HEK293 (cell line): Measurements from ENCODE around the gene GPR180.

Experiments
- CTCF ChIA-PET: fragments of 350-600 bp; formaldehyde crosslinking; extraction: SDS; loops from one replicate; lab custom pipeline; 2021; ENCODE audit warnings: antibody characterized with exemption; lab: Yijun Ruan, JAX
- POLR2A ChIA-PET: fragments of 300-600 bp; formaldehyde crosslinking; extraction: SDS; loops from one replicate; lab custom pipeline; 2020; ENCODE audit warnings: antibody characterized with exemption, inconsistent platforms; lab: Yijun Ruan, JAX
- H3K27ac ChIP-seq: fragments of 200-500 bp; sonication (Bioruptor generic); 2 replicates; pipeline ENCODE4 v1.5.1; 2014; ENCODE audit warnings: low read depth, low read length, control low read depth, inconsistent platforms; ENCODE audit errors: extremely low read depth
- H3K36me3 ChIP-seq, 2 experiments: fragments of 200-500 bp in 1 of 2; sonication (Bioruptor generic) in 1 of 2; 1 replicate in 1 of 2; 2 replicates in 1 of 2; pipeline ENCODE4 v1.5.1; 2014 to 2017; ENCODE audit warnings: inconsistent platforms in 2 of 2, low read length in 2 of 2; ENCODE audit not compliant: control insufficient read depth in 2 of 2, insufficient read depth in 1 of 2
- H3K4me1 ChIP-seq: fragments of 200-500 bp; sonication (Bioruptor generic); 2 replicates; pipeline ENCODE4 v1.5.1; 2014; ENCODE audit warnings: mild to moderate bottlenecking, low read length, inconsistent platforms; ENCODE audit not compliant: control insufficient read depth, insufficient read depth
- H3K4me3 ChIP-seq: 2 replicates; pipeline ENCODE4 v1.5.1; 2011; ENCODE audit warnings: low read depth, mild to moderate bottlenecking, control low read depth, low read length, moderate library complexity
- H3K9me3 ChIP-seq: fragments of 200-500 bp; sonication (Bioruptor generic); 2 replicates; pipeline ENCODE4 v1.5.1; 2014; ENCODE audit warnings: low read depth, low read length, inconsistent platforms; ENCODE audit not compliant: control insufficient read depth, insufficient read depth
- EGR2 ChIP-seq: fragments of 450-650 bp; formaldehyde crosslinking; IDR thresholded peaks from 2 replicates; pipeline ENCODE4 v1.5.1; 2016; ENCODE audit warnings: low read depth, missing biosample characterization, missing genetic modification characterization
- GLIS2 ChIP-seq: fragments of 450-650 bp; formaldehyde crosslinking; IDR thresholded peaks from 2 replicates; pipeline ENCODE4 v1.5.1; 2016; ENCODE audit warnings: missing biosample characterization, missing genetic modification characterization
- SCRT2 ChIP-seq: fragments of 450-650 bp; formaldehyde crosslinking; IDR thresholded peaks from 2 replicates; pipeline ENCODE4 v1.5.1; 2016; ENCODE audit warnings: missing biosample characterization, missing genetic modification characterization
- ZBTB10 ChIP-seq: fragments of 450-650 bp; formaldehyde crosslinking; IDR thresholded peaks from 2 replicates; pipeline ENCODE4 v1.5.1; 2016; ENCODE audit warnings: missing biosample characterization, missing genetic modification characterization
- ZNF10 ChIP-seq: fragments of 450-650 bp; formaldehyde crosslinking; IDR thresholded peaks from 2 replicates; pipeline ENCODE4 v1.5.1; 2017; ENCODE audit warnings: missing biosample characterization, missing genetic modification characterization
- ZNF114 ChIP-seq: fragments of 450-650 bp; formaldehyde crosslinking; IDR thresholded peaks from 2 replicates; pipeline ENCODE4 v1.5.0; 2017; ENCODE audit warnings: missing biosample characterization, missing genetic modification characterization
- ZNF174 ChIP-seq: fragments of 450-650 bp; formaldehyde crosslinking; IDR thresholded peaks from 2 replicates; pipeline ENCODE4 v1.5.0; 2017; ENCODE audit warnings: missing biosample characterization, mild to moderate bottlenecking, missing genetic modification characterization
- ZNF175 ChIP-seq: fragments of 450-650 bp; formaldehyde crosslinking; IDR thresholded peaks from 2 replicates; pipeline ENCODE4 v1.5.1; 2016; ENCODE audit warnings: missing biosample characterization, missing genetic modification characterization
- ZNF221 ChIP-seq: fragments of 450-650 bp; formaldehyde crosslinking; IDR thresholded peaks from 2 replicates; pipeline ENCODE4 v1.5.1; 2017; ENCODE audit warnings: missing biosample characterization, missing genetic modification characterization, borderline replicate concordance
- ZNF274 ChIP-seq, 2 experiments: fragments of 200-500 bp in 1 of 2; fragments of 450-650 bp in 1 of 2; sonication (Bioruptor generic) in 1 of 2; formaldehyde crosslinking in 1 of 2; IDR thresholded peaks; 2 replicates each; pipeline versions ENCODE4 v1.5.1 to v1.6.1; 2014 to 2016; ENCODE audit warnings: borderline replicate concordance in 1 of 2, inconsistent platforms in 1 of 2, low read length in 1 of 2, missing biosample characterization in 1 of 2, missing genetic modification characterization in 1 of 2
- ZNF426 ChIP-seq: fragments of 450-650 bp; formaldehyde crosslinking; IDR thresholded peaks from 2 replicates; pipeline ENCODE4 v1.5.1; 2017; ENCODE audit warnings: missing biosample characterization, missing genetic modification characterization, mild to moderate bottlenecking, inconsistent platforms, moderate library complexity
- ZNF596 ChIP-seq: fragments of 450-650 bp; IDR thresholded peaks from 2 replicates; pipeline ENCODE4 v1.5.0; 2018; ENCODE audit warnings: missing biosample characterization, mild to moderate bottlenecking, missing genetic modification characterization, moderate library complexity
- ZNF621 ChIP-seq: fragments of 450-650 bp; formaldehyde crosslinking; IDR thresholded peaks from 2 replicates; pipeline ENCODE4 v1.5.1; 2017; ENCODE audit warnings: missing biosample characterization, missing genetic modification characterization
- ZNF670 ChIP-seq: fragments of 450-650 bp; formaldehyde crosslinking; IDR thresholded peaks from 2 replicates; pipeline ENCODE4 v1.5.1; 2016; ENCODE audit warnings: missing biosample characterization, missing genetic modification characterization, low read depth
- ZNF707 ChIP-seq: fragments of 450-650 bp; formaldehyde crosslinking; IDR thresholded peaks from 2 replicates; pipeline ENCODE4 v1.5.1; 2016; ENCODE audit warnings: missing biosample characterization, missing genetic modification characterization
- ZNF777 ChIP-seq: fragments of 450-650 bp; formaldehyde crosslinking; IDR thresholded peaks from 2 replicates; pipeline ENCODE4 v1.5.1; 2017; ENCODE audit warnings: missing biosample characterization, missing genetic modification characterization, borderline replicate concordance
- ZNF791 ChIP-seq: fragments of 450-650 bp; formaldehyde crosslinking; IDR thresholded peaks from 2 replicates; pipeline ENCODE4 v1.5.1; 2016; ENCODE audit warnings: missing biosample characterization, missing genetic modification characterization
- ZSCAN30 ChIP-seq: fragments of 450-650 bp; IDR thresholded peaks from 2 replicates; pipeline ENCODE4 v1.5.1; 2018; ENCODE audit warnings: missing biosample characterization, mild to moderate bottlenecking, missing genetic modification characterization, moderate library complexity
- TF ChIP-seq, protein P1 (sequence below): fragments of 450-650 bp; formaldehyde crosslinking; IDR thresholded peaks from 2 replicates; pipeline ENCODE4 v1.5.1; 2016; ENCODE audit warnings: missing biosample characterization, missing genetic modification characterization
- TF ChIP-seq, protein P2 (sequence below): fragments of 450-650 bp; formaldehyde crosslinking; IDR thresholded peaks from 2 replicates; pipeline ENCODE4 v1.5.1; 2016; ENCODE audit warnings: missing biosample characterization, missing genetic modification characterization
- TF ChIP-seq, protein P3 (sequence below): fragments of 450-650 bp; formaldehyde crosslinking; conservative IDR thresholded peaks from 2 replicates; pipeline ENCODE4 v1.5.1; 2016; ENCODE audit warnings: low read depth, missing biosample characterization, missing genetic modification characterization
- TF ChIP-seq, protein P4 (sequence below): fragments of 450-650 bp; IDR thresholded peaks from 2 replicates; pipeline ENCODE4 v1.5.1; 2018; ENCODE audit warnings: missing biosample characterization, missing genetic modification characterization

Gene GPR180

GRCh38 chr13:94583926-94584325 lies 17.7 kb upstream of the GPR180 start (continued):
- no peak for TF ChIP-seq ZBTB10
- TF ChIP-seq SCRT2, result no peak
- TF ChIP-seq ZNF175 (tag by site-specific recombination), result no peak
- no peak for TF ChIP-seq ZNF596 (tag by site-specific recombination)
- TF ChIP-seq ZNF777 (tag by site-specific recombination), result no peak
- TF ChIP-seq, protein P1, sequence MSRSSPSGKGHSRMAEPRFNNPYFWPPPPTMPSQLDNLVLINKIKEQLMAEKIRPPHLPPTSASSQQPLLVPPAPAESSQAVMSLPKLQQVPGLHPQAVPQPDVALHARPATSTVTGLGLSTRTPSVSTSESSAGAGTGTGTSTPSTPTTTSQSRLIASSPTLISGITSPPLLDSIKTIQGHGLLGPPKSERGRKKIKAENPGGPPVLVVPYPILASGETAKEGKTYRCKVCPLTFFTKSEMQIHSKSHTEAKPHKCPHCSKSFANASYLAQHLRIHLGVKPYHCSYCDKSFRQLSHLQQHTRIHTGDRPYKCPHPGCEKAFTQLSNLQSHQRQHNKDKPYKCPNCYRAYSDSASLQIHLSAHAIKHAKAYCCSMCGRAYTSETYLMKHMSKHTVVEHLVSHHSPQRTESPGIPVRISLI (tag by site-specific recombination), result no peak
- TF ChIP-seq, protein P2, sequence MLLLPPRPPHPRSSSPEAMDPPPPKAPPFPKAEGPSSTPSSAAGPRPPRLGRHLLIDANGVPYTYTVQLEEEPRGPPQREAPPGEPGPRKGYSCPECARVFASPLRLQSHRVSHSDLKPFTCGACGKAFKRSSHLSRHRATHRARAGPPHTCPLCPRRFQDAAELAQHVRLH (tag by site-specific recombination), result no peak
- TF ChIP-seq, protein P3, sequence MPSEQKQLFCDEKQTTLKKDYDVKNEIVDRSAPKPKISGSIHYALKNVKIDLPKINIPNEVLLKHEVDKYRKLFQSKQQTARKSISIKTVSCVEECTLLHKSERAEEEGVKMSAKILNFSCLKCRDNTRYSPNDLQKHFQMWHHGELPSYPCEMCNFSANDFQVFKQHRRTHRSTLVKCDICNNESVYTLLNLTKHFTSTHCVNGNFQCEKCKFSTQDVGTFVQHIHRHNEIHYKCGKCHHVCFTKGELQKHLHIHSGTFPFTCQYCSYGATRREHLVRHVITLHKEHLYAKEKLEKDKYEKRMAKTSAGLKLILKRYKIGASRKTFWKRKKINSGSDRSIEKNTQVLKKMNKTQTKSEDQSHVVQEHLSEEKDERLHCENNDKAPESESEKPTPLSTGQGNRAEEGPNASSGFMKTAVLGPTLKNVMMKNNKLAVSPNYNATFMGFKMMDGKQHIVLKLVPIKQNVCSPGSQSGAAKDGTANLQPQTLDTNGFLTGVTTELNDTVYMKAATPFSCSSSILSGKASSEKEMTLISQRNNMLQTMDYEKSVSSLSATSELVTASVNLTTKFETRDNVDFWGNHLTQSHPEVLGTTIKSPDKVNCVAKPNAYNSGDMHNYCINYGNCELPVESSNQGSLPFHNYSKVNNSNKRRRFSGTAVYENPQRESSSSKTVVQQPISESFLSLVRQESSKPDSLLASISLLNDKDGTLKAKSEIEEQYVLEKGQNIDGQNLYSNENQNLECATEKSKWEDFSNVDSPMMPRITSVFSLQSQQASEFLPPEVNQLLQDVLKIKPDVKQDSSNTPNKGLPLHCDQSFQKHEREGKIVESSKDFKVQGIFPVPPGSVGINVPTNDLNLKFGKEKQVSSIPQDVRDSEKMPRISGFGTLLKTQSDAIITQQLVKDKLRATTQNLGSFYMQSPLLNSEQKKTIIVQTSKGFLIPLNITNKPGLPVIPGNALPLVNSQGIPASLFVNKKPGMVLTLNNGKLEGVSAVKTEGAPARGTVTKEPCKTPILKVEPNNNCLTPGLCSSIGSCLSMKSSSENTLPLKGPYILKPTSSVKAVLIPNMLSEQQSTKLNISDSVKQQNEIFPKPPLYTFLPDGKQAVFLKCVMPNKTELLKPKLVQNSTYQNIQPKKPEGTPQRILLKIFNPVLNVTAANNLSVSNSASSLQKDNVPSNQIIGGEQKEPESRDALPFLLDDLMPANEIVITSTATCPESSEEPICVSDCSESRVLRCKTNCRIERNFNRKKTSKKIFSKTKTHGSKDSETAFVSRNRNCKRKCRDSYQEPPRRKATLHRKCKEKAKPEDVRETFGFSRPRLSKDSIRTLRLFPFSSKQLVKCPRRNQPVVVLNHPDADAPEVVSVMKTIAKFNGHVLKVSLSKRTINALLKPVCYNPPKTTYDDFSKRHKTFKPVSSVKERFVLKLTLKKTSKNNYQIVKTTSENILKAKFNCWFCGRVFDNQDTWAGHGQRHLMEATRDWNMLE (tag by site-specific recombination), result no peak
- TF ChIP-seq ZNF426 (tag by site-specific recombination), result no peak

DNA sequence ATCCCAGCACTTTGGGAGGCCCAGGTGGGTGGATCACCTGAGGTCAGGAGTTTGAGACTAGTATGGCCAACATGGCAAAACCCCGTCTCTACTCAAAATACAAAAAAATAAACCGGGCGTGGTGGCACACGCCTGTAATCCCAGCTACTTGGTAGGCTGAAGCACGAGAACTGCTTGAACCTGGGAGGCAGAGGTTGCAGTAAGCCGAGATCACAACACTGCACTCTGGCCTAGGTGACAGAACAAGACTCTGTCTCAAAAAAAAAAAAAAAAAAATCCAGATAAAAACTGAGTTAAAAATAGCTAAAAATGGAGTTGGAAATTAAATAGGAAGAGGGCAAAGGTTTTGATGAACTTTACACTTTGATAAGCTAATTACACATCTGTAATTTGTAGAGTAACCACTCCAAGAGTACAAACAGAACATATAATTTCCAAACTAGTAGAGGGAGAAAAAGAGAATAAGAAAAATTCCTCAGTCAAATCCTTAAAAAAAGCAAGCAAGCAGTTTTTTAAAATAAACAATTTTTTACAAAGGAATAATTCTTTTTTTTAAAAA lies 16.0 kb upstream of the GPR180 start:
- no peak for TF ChIP-seq ZNF10 (tag by site-specific recombination)
- no peaks in the 10 kb centered on the region for H3K4me1 ChIP-seq
- ChIA-PET CTCF (interaction anchor here (0.7 to 1.1 kb wide), 3 partner anchors 29 to 123 kb away, joined by 3 to 6 read pairs (median 3); no protein-coding TSS in a partner anchor), POLR2A (interaction anchor here (1.2 kb wide), 1 partner anchor 10 kb away, joined by 3 read pairs; the partner anchor contains the start of gene TGDS)
- H3K9me3 ChIP-seq, result no peaks in the 10 kb centered on the region
- H3K36me3 ChIP-seq, result peaks cover 3 to 67% of the 10 kb centered on the region in 2 experiments; a peak in 2 of 3 replicates
- H3K27ac ChIP-seq, result no peak overlapping the region
- no peak overlapping the region for H3K4me3 ChIP-seq

DNA sequence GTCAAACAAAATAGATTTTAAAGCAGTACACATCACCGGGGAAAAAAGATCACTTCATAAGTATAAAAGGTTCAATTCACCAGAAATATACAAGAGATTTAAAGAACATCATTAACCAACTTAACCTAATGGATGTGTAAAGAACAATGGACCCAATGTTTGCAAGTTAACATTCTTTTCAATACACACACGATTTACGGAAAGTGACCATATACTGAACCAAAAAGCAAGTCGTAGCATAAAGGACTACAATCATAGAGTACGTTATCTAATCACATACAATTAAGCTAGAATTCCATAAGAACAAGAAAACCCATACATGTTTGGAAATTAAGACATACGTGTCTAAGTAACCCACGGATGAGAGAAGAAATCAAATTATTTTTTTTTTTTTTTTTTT lies 15.3 kb upstream of the GPR180 start:
- Histone ChIP-seq H3K36me3 (peaks cover 0 to 67% of the 10 kb centered on the region in 2 experiments; a peak in 2 of 3 replicates), H3K4me1 (no peaks in the 10 kb centered on the region), H3K4me3 (no peak overlapping the region), H3K27ac (no peak overlapping the region), H3K9me3 (no peaks in the 10 kb centered on the region)
- ChIA-PET CTCF (interaction anchor here (1.0 to 1.1 kb wide), 3 partner anchors 31 to 518 kb away, joined by 3 read pairs; no protein-coding TSS in a partner anchor), POLR2A (interaction anchor here (0.6 to 0.7 kb wide), 2 partner anchors 575 to 836 kb away, joined by 3 to 4 read pairs; no protein-coding TSS in a partner anchor)
- TF ChIP-seq, protein P4, sequence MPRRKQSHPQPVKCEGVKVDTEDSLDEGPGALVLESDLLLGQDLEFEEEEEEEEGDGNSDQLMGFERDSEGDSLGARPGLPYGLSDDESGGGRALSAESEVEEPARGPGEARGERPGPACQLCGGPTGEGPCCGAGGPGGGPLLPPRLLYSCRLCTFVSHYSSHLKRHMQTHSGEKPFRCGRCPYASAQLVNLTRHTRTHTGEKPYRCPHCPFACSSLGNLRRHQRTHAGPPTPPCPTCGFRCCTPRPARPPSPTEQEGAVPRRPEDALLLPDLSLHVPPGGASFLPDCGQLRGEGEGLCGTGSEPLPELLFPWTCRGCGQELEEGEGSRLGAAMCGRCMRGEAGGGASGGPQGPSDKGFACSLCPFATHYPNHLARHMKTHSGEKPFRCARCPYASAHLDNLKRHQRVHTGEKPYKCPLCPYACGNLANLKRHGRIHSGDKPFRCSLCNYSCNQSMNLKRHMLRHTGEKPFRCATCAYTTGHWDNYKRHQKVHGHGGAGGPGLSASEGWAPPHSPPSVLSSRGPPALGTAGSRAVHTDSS, result no peak
- no peak for TF ChIP-seq ZNF670 (tag by site-specific recombination)
- no peak for TF ChIP-seq ZNF221 (tag by site-specific recombination)
- TF ChIP-seq ZNF621 (tag by site-specific recombination), result no peak
- TF ChIP-seq ZSCAN30, result no peak
- TF ChIP-seq ZNF274 (IDR thresholded peaks at IDR 0.05; ENCODE audit: low read length), result no peak
- TF ChIP-seq ZNF274 (tag by site-specific recombination; IDR thresholded peaks at IDR 0.05; ENCODE audit: borderline replicate concordance), result no peak
- TF ChIP-seq ZNF174 (tag by site-specific recombination), result no peak
- TF ChIP-seq ZNF114 (tag by site-specific recombination), result no peak
- no peak for TF ChIP-seq EGR2 (tag by site-specific recombination)
- no peak for TF ChIP-seq ZNF707 (tag by site-specific recombination)
- TF ChIP-seq GLIS2 (tag by site-specific recombination), result no peak
- TF ChIP-seq ZNF791, result no peak
- no peak for TF ChIP-seq ZNF10 (tag by site-specific recombination)
